PC-3 (cell line): ENCODE data around the gene SFMBT1. TPM values are rescaled to one million over a fixed set of nuclear protein-coding genes. Genes with fewer than 3 reads are reported as not detected.
A peak's percentile ranks its signal among the peaks of the same experiment; 100 is the strongest.

Source experiments
- ATAC-seq: fragments of 200-7000 bp; cut with Tn5 transposase; 2 replicates; pipeline ENCODE4 v1.9.1; 2020; ENCODE audit warnings: mild to moderate bottlenecking, moderate library complexity
- BruUV-seq: library from RNA; stranded (reverse); fragments of 400-500 nt; replicated peaks from 2 replicates; lab custom pipeline; 2021; lab: Mats Ljungman, UMichigan
- CTCF ChIA-PET: fragments of 300-600 bp; sonication (Branson Sonifier 250); formaldehyde crosslinking; loops from one replicate; lab custom pipeline; 2022; ENCODE audit warnings: antibody characterized with exemption; lab: Charles Lee
- POLR2A ChIA-PET: fragments of 300-600 bp; sonication (Branson Sonifier 250); formaldehyde crosslinking; loops from one replicate; lab custom pipeline; 2022; ENCODE audit warnings: antibody characterized with exemption; ENCODE audit not compliant: unreplicated experiment; lab: Charles Lee
- DNase-seq: peaks from one replicate; pipeline ENCODE4 v3.0.0-alpha.2; 2015
- H2AFZ ChIP-seq: fragments of 300-600 bp; sonication (generic); 2 replicates; pipeline ENCODE4 v1.6.0; 2016; ENCODE audit warnings: antibody characterized with exemption, low read length
- H3F3A ChIP-seq: fragments of 300-600 bp; sonication (generic); one replicate; pipeline ENCODE4 v1.6.0; 2017; ENCODE audit warnings: antibody characterized with exemption, low read length, control low read depth, mild to moderate bottlenecking; ENCODE audit not compliant: unreplicated experiment
- H3K27ac ChIP-seq: fragments of 300-600 bp; sonication (generic); 2 replicates; pipeline ENCODE4 v1.5.1; 2016; ENCODE audit warnings: mild to moderate bottlenecking, low read length
- H3K27me3 ChIP-seq: fragments of 300-600 bp; sonication (generic); 2 replicates; pipeline ENCODE4 v1.6.1; 2016; ENCODE audit warnings: low read length, mixed read lengths
- H3K36me3 ChIP-seq: fragments of 300-600 bp; sonication (generic); 2 replicates; pipeline ENCODE4 v1.6.1; 2016; ENCODE audit warnings: low read depth, mixed run types, low read length, mixed read lengths
- H3K4me1 ChIP-seq: fragments of 300-600 bp; sonication (generic); 2 replicates; pipeline ENCODE4 v1.5.1; 2016; ENCODE audit warnings: low read length; ENCODE audit not compliant: insufficient read depth
- H3K4me2 ChIP-seq: fragments of 300-600 bp; sonication (generic); 2 replicates; pipeline ENCODE4 v1.6.0; 2016; ENCODE audit warnings: low read length
- H3K4me3 ChIP-seq: fragments of 300-600 bp; sonication (generic); 2 replicates; pipeline ENCODE4 v1.5.1; 2016; ENCODE audit warnings: mild to moderate bottlenecking, low read length, mixed read lengths
- H3K79me2 ChIP-seq: fragments of 300-600 bp; sonication (generic); 2 replicates; pipeline ENCODE4 v1.6.1; 2017; ENCODE audit warnings: low read length, mixed read lengths
- H3K9ac ChIP-seq: fragments of 300-600 bp; sonication (generic); 2 replicates; pipeline ENCODE4 v1.6.0; 2016; ENCODE audit warnings: mild to moderate bottlenecking, low read length
- H3K9me2 ChIP-seq: fragments of 300-600 bp; sonication (generic); replicated peaks from 2 replicates; pipeline ENCODE4 v1.6.1; 2016; ENCODE audit warnings: mixed run types, low read length, mixed read lengths
- H3K9me3 ChIP-seq: fragments of 300-600 bp; sonication (generic); 2 replicates; pipeline ENCODE4 v1.6.1; 2016; ENCODE audit warnings: low read length, mixed read lengths
- H4K20me1 ChIP-seq: fragments of 300-600 bp; sonication (generic); 2 replicates; pipeline ENCODE4 v1.6.1; 2016; ENCODE audit warnings: low read length, mixed read lengths
- EZH2 ChIP-seq: fragments of 300-600 bp; sonication (generic); IDR thresholded peaks from one replicate; pipeline ENCODE4 v1.6.1; 2017; ENCODE audit warnings: antibody characterized with exemption, mild to moderate bottlenecking, low read length; ENCODE audit not compliant: unreplicated experiment
- EZH2phosphoT487 ChIP-seq: fragments of 300-600 bp; sonication (generic); IDR thresholded peaks from 2 replicates; pipeline ENCODE4 v1.6.1; 2018; ENCODE audit warnings: mild to moderate bottlenecking, antibody characterized with exemption, low read length, borderline replicate concordance
- intact Hi-C: fragments of 100-400 bp; cut with micrococcal nuclease; formaldehyde crosslinking; loops from 2 replicates; pipeline ENCODE4 v1.9.0; 2023
- total RNA-seq: library from RNA; depleted of rRNA; stranded (reverse); fragments of >200 nt; gene quantifications from 2 replicates; pipeline ENCODE4 v1.2.3, GENCODE V29; 2014
- TF ChIP-seq, protein P1 (sequence below): fragments of 300-600 bp; sonication (generic); conservative IDR thresholded peaks from 2 replicates; pipeline ENCODE4 v1.5.1; 2017; ENCODE audit warnings: antibody characterized with exemption, low read depth, mild to moderate bottlenecking, low read length

SFMBT1 gene
- total RNA-seq, 1 experiment from 2014 or later: 10.8 TPM

DNA sequence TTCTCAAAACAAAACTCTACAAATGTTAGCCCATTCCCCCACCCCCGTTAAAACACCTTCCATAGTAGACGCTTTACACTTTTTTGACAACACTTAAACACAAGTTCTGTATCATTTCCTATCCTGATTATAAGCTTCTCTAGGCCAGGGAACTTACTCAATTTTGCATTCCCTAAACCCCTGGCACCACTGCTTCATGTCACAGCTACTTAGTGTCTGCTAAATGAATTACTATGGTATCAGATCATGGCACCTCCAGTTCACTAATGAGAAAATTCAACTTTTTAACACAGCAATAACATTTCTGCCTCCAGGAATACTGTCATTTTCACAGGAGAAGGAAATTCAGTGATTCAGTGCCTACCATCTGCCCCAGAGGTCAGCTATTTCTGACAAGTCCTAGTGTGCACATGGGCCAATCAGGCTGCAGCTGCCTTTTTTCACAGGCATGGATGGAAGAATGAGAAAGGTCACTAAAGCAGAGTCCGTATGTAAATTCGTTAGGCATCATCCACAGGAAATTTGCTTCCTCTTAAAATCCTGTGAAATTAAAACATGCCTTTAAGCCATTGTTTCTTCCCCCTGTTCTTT is 18.5 kb downstream of the SFMBT1 start:
- Histone ChIP-seq H3K4me2 (no peak overlapping the region), H3K4me3 (no peak overlapping the region), H3K36me3 (peaks cover 4% of the 10 kb centered on the region; the same call in 1 of the 2 replicates), H2AFZ (no peak overlapping the region), H3K9ac (no peak overlapping the region), H4K20me1 (no peaks in the 10 kb centered on the region), H3K4me1 (no peaks in the 10 kb centered on the region), H3K9me2 (no peaks in the 10 kb centered on the region), H3K27ac (no peak overlapping the region), H3K9me3 (0 out of 2 replicates have a peak, but pooled peaks cover 7% of the 10 kb centered on the region), H3K27me3 (no peaks in the 10 kb centered on the region), H3K79me2 (peaks cover 84% of the 10 kb centered on the region), H3F3A (peaks cover 3% of the 10 kb centered on the region)
- intact Hi-C loops: no loop called here
- CTCF ChIA-PET: interaction anchor here (0.6 kb wide), 1 partner anchor 650 kb away, joined by 9 read pairs; no protein-coding TSS in a partner anchor
- DNase-seq: no peak
- TF ChIP-seq, protein P1, sequence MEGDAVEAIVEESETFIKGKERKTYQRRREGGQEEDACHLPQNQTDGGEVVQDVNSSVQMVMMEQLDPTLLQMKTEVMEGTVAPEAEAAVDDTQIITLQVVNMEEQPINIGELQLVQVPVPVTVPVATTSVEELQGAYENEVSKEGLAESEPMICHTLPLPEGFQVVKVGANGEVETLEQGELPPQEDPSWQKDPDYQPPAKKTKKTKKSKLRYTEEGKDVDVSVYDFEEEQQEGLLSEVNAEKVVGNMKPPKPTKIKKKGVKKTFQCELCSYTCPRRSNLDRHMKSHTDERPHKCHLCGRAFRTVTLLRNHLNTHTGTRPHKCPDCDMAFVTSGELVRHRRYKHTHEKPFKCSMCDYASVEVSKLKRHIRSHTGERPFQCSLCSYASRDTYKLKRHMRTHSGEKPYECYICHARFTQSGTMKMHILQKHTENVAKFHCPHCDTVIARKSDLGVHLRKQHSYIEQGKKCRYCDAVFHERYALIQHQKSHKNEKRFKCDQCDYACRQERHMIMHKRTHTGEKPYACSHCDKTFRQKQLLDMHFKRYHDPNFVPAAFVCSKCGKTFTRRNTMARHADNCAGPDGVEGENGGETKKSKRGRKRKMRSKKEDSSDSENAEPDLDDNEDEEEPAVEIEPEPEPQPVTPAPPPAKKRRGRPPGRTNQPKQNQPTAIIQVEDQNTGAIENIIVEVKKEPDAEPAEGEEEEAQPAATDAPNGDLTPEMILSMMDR: no peak
- TF ChIP-seq EZH2 (no peak), EZH2phosphoT487 (no peak)
- no TSS peak for BruUV-seq
- POLR2A ChIA-PET: no interaction called here
- no peak for ATAC-seq

DNA sequence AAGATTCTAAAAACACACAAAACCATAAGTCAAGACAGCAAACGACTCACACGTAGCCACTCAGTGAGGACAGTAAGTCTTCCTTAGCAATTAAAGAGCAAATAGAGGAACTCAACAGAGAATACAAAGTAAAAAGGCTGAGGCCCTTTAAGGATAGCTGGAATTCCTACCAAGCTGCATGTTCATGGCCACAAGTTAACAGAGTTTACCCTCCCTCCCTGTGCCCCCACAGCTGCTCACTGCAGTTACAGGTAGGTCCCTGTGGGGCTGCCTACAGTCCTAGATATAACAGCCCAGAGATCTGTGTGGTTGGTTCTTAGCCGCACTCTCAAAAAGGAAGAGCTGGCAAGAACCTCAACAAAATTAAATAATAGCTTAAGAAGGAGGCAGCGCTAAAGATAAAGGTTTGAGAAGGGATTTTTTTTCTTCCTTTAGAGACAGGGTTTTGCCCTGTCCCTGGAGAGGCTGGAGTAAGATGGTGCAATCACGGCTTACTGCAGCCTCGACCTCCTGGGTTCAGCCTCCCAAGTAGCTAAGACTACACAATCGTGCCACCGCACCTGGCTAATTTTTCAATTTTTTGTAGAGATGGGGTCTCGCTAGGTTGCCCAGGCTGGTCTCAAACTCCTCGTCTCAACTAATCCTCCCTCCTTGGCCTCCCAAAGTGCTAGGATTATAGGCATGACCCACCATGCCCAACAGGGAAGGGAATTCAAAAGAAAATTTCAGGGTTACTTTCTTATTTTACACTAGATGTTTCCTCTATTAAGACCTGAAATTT is 19.3 kb downstream of the SFMBT1 start:
- H3K27me3 ChIP-seq: no peaks in the 10 kb centered on the region
- H3K4me2 ChIP-seq: no peak overlapping the region
- TF ChIP-seq EZH2phosphoT487: no peak
- no peak for TF ChIP-seq EZH2
- TF ChIP-seq, protein P1: no peak
- H3K36me3 ChIP-seq: peaks cover 5% of the 10 kb centered on the region; the same call in 1 of the 2 replicates
- peak; percentile 57 for ATAC-seq
- H3K4me1 ChIP-seq: no peaks in the 10 kb centered on the region
- H3K27ac ChIP-seq: no peak overlapping the region
- no TSS peak for BruUV-seq
- H3K79me2 ChIP-seq: peaks cover 91% of the 10 kb centered on the region
- H3K9me3 ChIP-seq: 0 out of 2 replicates have a peak, but pooled peaks cover 7% of the 10 kb centered on the region
- no peak overlapping the region for H2AFZ ChIP-seq
- ChIA-PET CTCF (no interaction called here), POLR2A (no interaction called here)
- peaks cover 3% of the 10 kb centered on the region for H3F3A ChIP-seq
- intact Hi-C loops: no loop called here
- H3K9ac ChIP-seq: no peak overlapping the region
- H3K4me3 ChIP-seq: no peak overlapping the region
- H3K9me2 ChIP-seq: no peaks in the 10 kb centered on the region
- no peaks in the 10 kb centered on the region for H4K20me1 ChIP-seq
- no peak for DNase-seq
